Measurements from ENCODE around the gene AAMP.

AAMP gene

DNA sequence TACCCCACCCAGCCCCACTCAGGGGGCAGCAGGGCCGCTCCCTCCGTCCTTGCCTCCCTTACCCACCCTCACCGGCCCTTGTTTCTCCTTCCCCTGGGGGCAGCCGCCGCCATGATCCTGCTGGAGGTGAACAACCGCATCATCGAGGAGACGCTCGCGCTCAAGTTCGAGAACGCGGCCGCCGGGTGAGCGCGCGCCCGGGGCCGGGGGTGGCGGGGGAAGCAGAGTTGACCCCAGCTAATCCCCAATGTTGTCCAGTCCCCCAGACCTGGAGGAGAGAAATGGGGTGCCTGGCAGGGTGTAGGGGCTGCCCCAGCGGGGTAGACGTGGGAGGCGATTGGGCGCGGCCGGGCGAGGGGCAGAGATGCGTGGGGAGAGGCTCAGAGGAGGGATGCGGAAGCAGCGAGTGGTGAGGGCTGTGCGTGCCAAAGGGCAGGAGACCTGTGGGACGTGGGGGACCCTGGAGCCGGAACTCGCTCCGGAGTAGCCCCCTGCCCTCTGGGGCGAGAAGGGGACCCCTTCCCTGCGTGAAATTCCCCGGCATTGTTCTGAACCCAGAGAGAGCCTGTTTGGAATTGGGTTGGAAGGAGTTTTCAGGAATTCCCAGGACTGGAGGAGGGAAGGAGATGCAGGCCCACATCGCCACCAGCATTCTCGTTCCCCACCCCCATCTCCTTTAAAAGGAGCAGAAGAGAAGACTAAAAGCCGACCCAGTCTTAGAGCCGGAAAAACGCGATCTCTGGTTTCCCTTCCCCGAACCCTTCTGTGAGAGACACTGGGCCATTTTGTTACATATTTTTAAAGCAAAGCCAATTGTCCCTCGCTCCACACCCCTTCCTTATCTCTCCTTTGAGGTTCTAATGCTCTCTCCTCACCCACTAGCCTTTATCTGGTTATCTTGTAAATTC lies 52.3 kb downstream of the AAMP start:
- H4K8ac ChIP-seq (ENCODE audit: low read length) = peak overlapping the region; percentile 93
- no peaks in the 10 kb centered on the region for H3K9me3 ChIP-seq (ENCODE audit: control insufficient read depth, low read length)
- peak overlapping the region; percentile 98 for H2BK15ac ChIP-seq (ENCODE audit: low read depth, poor library complexity, severe bottlenecking)
- H2BK5ac ChIP-seq (ENCODE audit: low read depth, low read length, poor library complexity, severe bottlenecking) = peak overlapping the region; percentile 96
- H2BK120ac ChIP-seq (ENCODE audit: low read depth, low read length) = peak overlapping the region; percentile 91
- H3K4me1 ChIP-seq (ENCODE audit: control insufficient read depth, insufficient read depth, low read depth, low read length) = peaks cover 8% of the 10 kb centered on the region
- peak overlapping the region; percentile 99 for H4K91ac ChIP-seq (ENCODE audit: low read length)
- peak overlapping the region; percentile 87 to 100 for H3K4me3 ChIP-seq (ENCODE audit: insufficient read depth in 1 of 2, low read depth in 1 of 2, low read length in 2 of 2)
- 0% methylated on average over 39 of the region's 47 CpGs for WGBS
- peak overlapping the region; percentile 87 for H3K4me2 ChIP-seq (ENCODE audit: low read length, poor library complexity, severe bottlenecking)
- peak overlapping the region in 1 of 2 experiments; percentile 99 for H3K14ac ChIP-seq (ENCODE audit: low read length in 2 of 2)
- H3K36me3 ChIP-seq (ENCODE audit: control insufficient read depth in 1 of 2, insufficient read depth in 2 of 2, low read depth in 1 of 2, low read length in 2 of 2) = peaks cover 2 to 14% of the 10 kb centered on the region in 2 experiments
- peak overlapping the region; percentile 97 to 99 for H3K18ac ChIP-seq (ENCODE audit: low read depth in 1 of 2, low read length in 2 of 2)
- peak overlapping the region; percentile 98 for H3K9ac ChIP-seq (ENCODE audit: low read length)
- peak overlapping the region; percentile 67 to 84 for H2BK12ac ChIP-seq (ENCODE audit: low read length in 2 of 2)
- H3K23ac ChIP-seq (ENCODE audit: low read length in 2 of 2) = peak overlapping the region in 1 of 2 experiments; percentile 98
- peak overlapping the region; percentile 84 for H3K27ac ChIP-seq (ENCODE audit: low read length, poor library complexity, severe bottlenecking)
- DNase-seq = peak; percentile 58
- H3K27me3 ChIP-seq (ENCODE audit: control insufficient read depth in 1 of 2, insufficient read depth in 1 of 2, low read length in 2 of 2) = no peaks in the 10 kb centered on the region
- H2AK5ac ChIP-seq (ENCODE audit: low read length, severe bottlenecking) = peak overlapping the region; percentile 13
- no peaks in the 10 kb centered on the region for H3K79me1 ChIP-seq (replicated peaks; ENCODE audit: low read length, poor library complexity, severe bottlenecking)
- H3K4ac ChIP-seq (ENCODE audit: low read depth in 1 of 2, low read length in 2 of 2) = peak overlapping the region; percentile 93 to 100
- H2AFZ ChIP-seq (ENCODE audit: low read depth, low read length) = peak overlapping the region; percentile 77

GRCh38 chr2:218216674-218217359 lies 53.1 kb downstream of the AAMP start, which contains the start of gene ARPC2:
Gene ARPC2, plus strand, starts transcription at chr2:218217189. Its CDS starts 282 bp downstream, at chr2:218217471.
- peak; percentile 96 for DNase-seq
- H3K79me1 ChIP-seq (replicated peaks; ENCODE audit: low read length, poor library complexity, severe bottlenecking) = no peaks in the 10 kb centered on the region
- peak within 1 kb of the TSS; percentile 96 for H2BK5ac ChIP-seq (ENCODE audit: low read depth, low read length, poor library complexity, severe bottlenecking)
- H2AK5ac ChIP-seq (ENCODE audit: low read length, severe bottlenecking) = peak within 1 kb of the TSS; percentile 13
- H3K4me1 ChIP-seq (ENCODE audit: control insufficient read depth, insufficient read depth, low read depth, low read length) = peaks cover 8% of the 10 kb centered on the region
- no peaks in the 10 kb centered on the region for H3K27me3 ChIP-seq (ENCODE audit: control insufficient read depth in 1 of 2, insufficient read depth in 1 of 2, low read length in 2 of 2)
- peak within 1 kb of the TSS in 1 of 2 experiments; percentile 99 for H3K14ac ChIP-seq (ENCODE audit: low read length in 2 of 2)
- H4K8ac ChIP-seq (ENCODE audit: low read length) = peak within 1 kb of the TSS; percentile 93
- peak within 1 kb of the TSS; percentile 99 for H4K91ac ChIP-seq (ENCODE audit: low read length)
- peak within 1 kb of the TSS; percentile 88 for H2AFZ ChIP-seq (ENCODE audit: low read depth, low read length)
- H3K36me3 ChIP-seq (ENCODE audit: control insufficient read depth in 1 of 2, insufficient read depth in 2 of 2, low read depth in 1 of 2, low read length in 2 of 2) = peaks cover 2 to 11% of the 10 kb centered on the region in 2 experiments
- peak within 1 kb of the TSS in 1 of 2 experiments; percentile 98 for H3K23ac ChIP-seq (ENCODE audit: low read length in 2 of 2)
- 2% methylated on average over 26 of the region's 60 CpGs for WGBS
- peak within 1 kb of the TSS; percentile 67 to 84 for H2BK12ac ChIP-seq (ENCODE audit: low read length in 2 of 2)
- H3K4me3 ChIP-seq (ENCODE audit: insufficient read depth in 1 of 2, low read depth in 1 of 2, low read length in 2 of 2) = peak within 1 kb of the TSS; percentile 87 to 100
- peak within 1 kb of the TSS; percentile 93 to 100 for H3K4ac ChIP-seq (ENCODE audit: low read depth in 1 of 2, low read length in 2 of 2)
- H2BK120ac ChIP-seq (ENCODE audit: low read depth, low read length) = peak within 1 kb of the TSS; percentile 91
- H3K18ac ChIP-seq (ENCODE audit: low read depth in 1 of 2, low read length in 2 of 2) = peak within 1 kb of the TSS; percentile 97 to 99
- no peaks in the 10 kb centered on the region for H3K9me3 ChIP-seq (ENCODE audit: control insufficient read depth, low read length)
- peak within 1 kb of the TSS; percentile 98 for H2BK15ac ChIP-seq (ENCODE audit: low read depth, poor library complexity, severe bottlenecking)
- H3K27ac ChIP-seq (ENCODE audit: low read length, poor library complexity, severe bottlenecking) = peak within 1 kb of the TSS; percentile 84
- peak within 1 kb of the TSS; percentile 98 for H3K9ac ChIP-seq (ENCODE audit: low read length)
- H3K4me2 ChIP-seq (ENCODE audit: low read length, poor library complexity, severe bottlenecking) = peak within 1 kb of the TSS; percentile 87

DNA sequence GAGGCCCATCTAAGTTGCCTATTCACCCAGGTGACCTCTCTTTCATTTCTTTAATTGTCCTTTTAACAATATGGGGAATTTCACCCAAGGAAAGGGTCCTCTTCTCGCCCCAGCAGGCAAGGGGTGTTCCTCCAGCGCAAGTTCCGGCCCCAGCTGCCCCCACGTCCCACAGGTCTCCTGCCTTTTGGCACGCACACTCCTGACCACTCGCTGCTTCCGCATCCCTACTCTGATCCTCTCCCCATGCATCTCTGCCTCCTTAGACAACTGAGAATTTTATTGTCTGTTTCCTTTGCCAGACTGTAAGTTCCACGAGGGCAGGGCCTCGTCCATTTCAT lies 53.6 kb downstream of the AAMP start:
- Histone ChIP-seq H3K4me2 (ENCODE audit: low read length, poor library complexity, severe bottlenecking) (peak overlapping the region; percentile 83), H3K4me1 (ENCODE audit: control insufficient read depth, insufficient read depth, low read depth, low read length) (peaks cover 8% of the 10 kb centered on the region), H2BK12ac (ENCODE audit: low read length in 2 of 2) (peak overlapping the region in 1 of 2 experiments; percentile 8), H3K4me3 (ENCODE audit: insufficient read depth in 1 of 2, low read depth in 1 of 2, low read length in 2 of 2) (peak overlapping the region in 1 of 2 experiments; percentile 87), H3K18ac (ENCODE audit: low read depth in 1 of 2, low read length in 2 of 2) (no peak overlapping the region), H3K14ac (ENCODE audit: low read length in 2 of 2) (no peak overlapping the region), H3K4ac (ENCODE audit: low read depth in 1 of 2, low read length in 2 of 2) (peak overlapping the region in 1 of 2 experiments; percentile 6), H3K9me3 (ENCODE audit: control insufficient read depth, low read length) (no peaks in the 10 kb centered on the region), H3K9ac (ENCODE audit: low read length) (peak overlapping the region; percentile 98), H2BK5ac (ENCODE audit: low read depth, low read length, poor library complexity, severe bottlenecking) (no peak overlapping the region), H3K27me3 (ENCODE audit: control insufficient read depth in 1 of 2, insufficient read depth in 1 of 2, low read length in 2 of 2) (peaks cover 0 to 4% of the 10 kb centered on the region in 2 experiments), H3K36me3 (ENCODE audit: control insufficient read depth in 1 of 2, insufficient read depth in 2 of 2, low read depth in 1 of 2, low read length in 2 of 2) (peaks cover 2 to 6% of the 10 kb centered on the region in 2 experiments), H4K91ac (ENCODE audit: low read length) (no peak overlapping the region), H3K79me1 (replicated peaks; ENCODE audit: low read length, poor library complexity, severe bottlenecking) (no peaks in the 10 kb centered on the region), H3K23ac (ENCODE audit: low read length in 2 of 2) (no peak overlapping the region), H2BK15ac (ENCODE audit: low read depth, poor library complexity, severe bottlenecking) (no peak overlapping the region), H4K8ac (ENCODE audit: low read length) (peak overlapping the region; percentile 78), H3K27ac (ENCODE audit: low read length, poor library complexity, severe bottlenecking) (peak overlapping the region; percentile 80), H2BK120ac (ENCODE audit: low read depth, low read length) (no peak overlapping the region), H2AK5ac (ENCODE audit: low read length, severe bottlenecking) (no peak overlapping the region), H2AFZ (ENCODE audit: low read depth, low read length) (no peak overlapping the region)
- WGBS = 82% methylated on average over 7 of the region's 9 CpGs
- DNase-seq = no peak
